Measurements from ENCODE around the gene CFAP97D2.
A peak's percentile ranks its signal among the peaks of the same experiment; 100 is the strongest.
"Not testable (repeated sequence)": the region's sequence is repeated elsewhere in the genome, so short reads cannot be mapped to it uniquely, and the experiment has no call there.

The CFAP97D2 gene

GRCh38 chr13:114143806-114144605, 35.1 kb upstream of the CFAP97D2 start:
- DNase-seq, result no peak

- no peak for DNase-seq
Measured at GRCh38 chr13:114144606-114145244, 34.3 kb upstream of the CFAP97D2 start.

- no peak for DNase-seq
Measured at GRCh38 chr13:114145256-114145655, 33.8 kb upstream of the CFAP97D2 start.

- no peak for DNase-seq
Measured at GRCh38 chr13:114145722-114146121, 33.3 kb upstream of the CFAP97D2 start.

- DNase-seq, result no peak
Measured at GRCh38 chr13:114146173-114146572, 32.9 kb upstream of the CFAP97D2 start.

GRCh38 chr13:114146629-114147028, 32.4 kb upstream of the CFAP97D2 start:
- no peak for DNase-seq

- DNase-seq, result no peak
Measured at GRCh38 chr13:114147803-114148520, 31.1 kb upstream of the CFAP97D2 start.

GRCh38 chr13:114148521-114148855, 30.6 kb upstream of the CFAP97D2 start:
- peak; percentile 86 for DNase-seq

GRCh38 chr13:114148886-114149285, 30.2 kb upstream of the CFAP97D2 start:
- not testable (repeated sequence) for DNase-seq

- no peak for DNase-seq
Measured at GRCh38 chr13:114149774-114150740, 29.0 kb upstream of the CFAP97D2 start.

GRCh38 chr13:114151031-114151430, 28.0 kb upstream of the CFAP97D2 start:
- DNase-seq, result no peak

- no peak for DNase-seq
Measured at GRCh38 chr13:114151565-114152284, 27.3 kb upstream of the CFAP97D2 start.

- DNase-seq, result no peak
Measured at GRCh38 chr13:114152285-114152645, 26.8 kb upstream of the CFAP97D2 start.

- no peak for DNase-seq
Measured at GRCh38 chr13:114152831-114153371, 26.2 kb upstream of the CFAP97D2 start.

- no peak for DNase-seq
Measured at GRCh38 chr13:114153485-114154080, 25.5 kb upstream of the CFAP97D2 start.

- no peak for DNase-seq
Measured at GRCh38 chr13:114154476-114154875, 24.6 kb upstream of the CFAP97D2 start.

- no peak for DNase-seq
Measured at GRCh38 chr13:114155320-114155719, 23.7 kb upstream of the CFAP97D2 start.

GRCh38 chr13:114155926-114156883, 22.9 kb upstream of the CFAP97D2 start:
- no peak for DNase-seq

GRCh38 chr13:114157869-114158495, 21.1 kb upstream of the CFAP97D2 start:
- no peak for DNase-seq
